ENCODE data around the gene POU2F1. TPM values are rescaled to one million over a fixed set of nuclear protein-coding genes. Genes with fewer than 3 reads are reported as not detected.
A peak's percentile ranks its signal among the peaks of the same experiment; 100 is the strongest.

Gene POU2F1
- total and polyA plus RNA-seq, 9 donors = 3.9 to 24.6 (median 17.0) TPM

- Histone ChIP-seq H3K27ac (no peak overlapping the region), H3K36me3 (no peaks in the 10 kb centered on the region), H3K27me3 (no peaks in the 10 kb centered on the region), H3K4me3 (no peak overlapping the region), H3K4me1 (ENCODE audit: insufficient read depth) (no peaks in the 10 kb centered on the region), H3K9me3 (no peaks in the 10 kb centered on the region)
- no peak for TF ChIP-seq EP300 (IDR thresholded peaks at IDR 0.05)
- TF ChIP-seq POLR2A (IDR thresholded peaks at IDR 0.05) = no peak
- no peak for TF ChIP-seq CTCF (IDR thresholded peaks at IDR 0.05)
- intact Hi-C loops (cut with DNase I) = loop anchor here in 1 of 4 donors (10.0 kb wide), 1 partner anchor 134 kb away; no protein-coding TSS in a partner anchor
- no peak for DNase-seq
- WGBS, 3 donors = 73 to 83% (median 78%) methylated on average over 2 of the region's 2 CpGs
Measured at GRCh38 chr1:167400359-167400953, 179.8 kb downstream of the POU2F1 start.

- intact Hi-C loops (cut with DNase I) = loop anchor here in 1 of 4 donors (10.0 kb wide), 1 partner anchor 133 kb away; no protein-coding TSS in a partner anchor
- Histone ChIP-seq H3K27me3 (no peaks in the 10 kb centered on the region), H3K4me3 (no peak overlapping the region), H3K4me1 (ENCODE audit: insufficient read depth) (no peaks in the 10 kb centered on the region), H3K36me3 (no peaks in the 10 kb centered on the region), H3K27ac (no peak overlapping the region), H3K9me3 (no peaks in the 10 kb centered on the region)
- TF ChIP-seq POLR2A (IDR thresholded peaks at IDR 0.05) (no peak), CTCF (IDR thresholded peaks at IDR 0.05) (peak in 1 of 3 donors; percentile 10), EP300 (IDR thresholded peaks at IDR 0.05) (no peak)
- DNase-seq = peak in 2 of 5 donors; percentile 22 to 25
- WGBS, 3 donors = 63 to 66% (median 66%) methylated on average over 8 of the region's 8 CpGs
Measured at GRCh38 chr1:167401260-167401873, 180.7 kb downstream of the POU2F1 start.

- H3K27me3 ChIP-seq = no peaks in the 10 kb centered on the region
- H3K36me3 ChIP-seq = no peaks in the 10 kb centered on the region
- DNase-seq = no peak
- H3K27ac ChIP-seq = no peak overlapping the region
- intact Hi-C loops (cut with DNase I) = loop anchor here in 1 of 4 donors (10.0 kb wide), 1 partner anchor 130 kb away; no protein-coding TSS in a partner anchor
- no peak overlapping the region for H3K4me3 ChIP-seq
- TF ChIP-seq POLR2A (IDR thresholded peaks at IDR 0.05) (no peak), EP300 (IDR thresholded peaks at IDR 0.05) (no peak)
- 77 to 85% (median 81%) methylated on average over 4 of the region's 4 CpGs for WGBS, 3 donors
- H3K4me1 ChIP-seq (ENCODE audit: insufficient read depth) = no peaks in the 10 kb centered on the region
- H3K9me3 ChIP-seq = no peaks in the 10 kb centered on the region
Measured at GRCh38 chr1:167404161-167404888, 183.6 kb downstream of the POU2F1 start.

GRCh38 chr1:167404908-167405307 is 184.2 kb downstream of the POU2F1 start:
- no peaks in the 10 kb centered on the region for H3K9me3 ChIP-seq
- 89 to 93% (median 90%) methylated on average over 3 of the region's 3 CpGs for WGBS, 3 donors
- no peaks in the 10 kb centered on the region for H3K4me1 ChIP-seq (ENCODE audit: insufficient read depth)
- H3K27me3 ChIP-seq = no peaks in the 10 kb centered on the region
- intact Hi-C loops (cut with DNase I) = loop anchor here in 1 of 4 donors (10.0 kb wide), 1 partner anchor 130 kb away; no protein-coding TSS in a partner anchor
- no peaks in the 10 kb centered on the region for H3K36me3 ChIP-seq
- no peak overlapping the region for H3K4me3 ChIP-seq
- TF ChIP-seq CTCF (IDR thresholded peaks at IDR 0.05) (no peak), POLR2A (IDR thresholded peaks at IDR 0.05) (no peak), EP300 (IDR thresholded peaks at IDR 0.05) (no peak)
- no peak overlapping the region for H3K27ac ChIP-seq
- no peak for DNase-seq

All from ovary (tissue), 9 donors.